HepG2 (cell line): ENCODE results near the gene GRID1. TPM values are rescaled to one million over a fixed set of nuclear protein-coding genes. Genes with fewer than 3 reads are reported as not detected.

Experiments used
- ATAC-seq: fragments of 200-7000 bp; cut with Tn5 transposase; 3 replicates; pipeline ENCODE4 v1.9.1; 2020; ENCODE audit warnings: mild to moderate bottlenecking, moderate library complexity
- BruUV-seq: library from RNA; stranded (reverse); fragments of 400-500 nt; replicated peaks from 2 replicates; lab custom pipeline; 2021; lab: Mats Ljungman, UMichigan
- CTCF ChIA-PET: fragments of 300-600 bp; formaldehyde crosslinking; extraction: SDS; loops from one replicate; lab custom pipeline; 2021; ENCODE audit warnings: low total read pairs, inconsistent platforms, low intra/inter-chr PET ratio; lab: Yijun Ruan, JAX
- POLR2A ChIA-PET: fragments of 350-600 bp; sonication (Branson Sonifier 250); formaldehyde crosslinking; loops from one replicate; lab custom pipeline; 2020; ENCODE audit warnings: antibody characterized with exemption, inconsistent platforms; lab: Yijun Ruan, JAX
- DNase-seq: peaks from one replicate; pipeline ENCODE4 v3.0.0-alpha.2; 2015; ENCODE audit warnings: low spot score
- FAIRE-seq: peaks from 3 replicates; lab custom pipeline; 2011; peaks lifted over from hg19 to GRCh38; lab: Jason Lieb, UNC
- H2AFZ ChIP-seq: one replicate; pipeline ENCODE4 v1.6.1; 2011; ENCODE audit warnings: low read length, inconsistent platforms
- H3K27ac ChIP-seq: fragments of 300-600 bp; 3 replicates; pipeline ENCODE4 v1.8.0; 2011; ENCODE audit warnings: mixed run types, mild to moderate bottlenecking, mixed read lengths, low read length, inconsistent platforms; ENCODE audit not compliant: insufficient read depth; ENCODE audit errors: extremely low read length
- H3K27me3 ChIP-seq, 2 experiments: fragments of 200-600 bp in 1 of 2; 2 replicates in 1 of 2; 3 replicates in 1 of 2; pipeline versions ENCODE4 v1.6.0 to v1.8.0; 2011; ENCODE audit warnings: low read length in 2 of 2, mild to moderate bottlenecking in 2 of 2, moderate library complexity in 2 of 2, inconsistent platforms in 1 of 2; ENCODE audit not compliant: insufficient read depth in 2 of 2, control insufficient read depth in 1 of 2
- H3K36me3 ChIP-seq, 2 experiments: fragments of 200-600 bp in 1 of 2; replicated peaks in 1 of 2; 2 replicates in 1 of 2; 3 replicates in 1 of 2; pipeline versions ENCODE4 v1.5.1 to v1.8.0; 2011; ENCODE audit warnings: low read length in 2 of 2, inconsistent platforms in 1 of 2; ENCODE audit not compliant: insufficient read depth in 2 of 2, control insufficient read depth in 1 of 2
- H3K4me1 ChIP-seq: 2 replicates; pipeline ENCODE4 v1.5.1; 2012; ENCODE audit warnings: low read length, inconsistent platforms; ENCODE audit not compliant: insufficient read depth
- H3K4me2 ChIP-seq: 2 replicates; pipeline ENCODE4 v1.6.0; 2011; ENCODE audit warnings: low read depth, low read length, inconsistent platforms
- H3K4me3 ChIP-seq, 3 experiments: fragments of 200-600 bp in 1 of 3; sonication (generic), shearing (Covaris generic) in 1 of 3; replicated peaks in 1 of 3; 2 replicates each; pipeline ENCODE4 v1.5.1; 2011 to 2016; ENCODE audit warnings: low read length in 3 of 3, inconsistent platforms in 2 of 3, low read depth in 2 of 3, mild to moderate bottlenecking in 2 of 3, control low read depth in 1 of 3, mixed read lengths in 1 of 3; ENCODE audit not compliant: insufficient read depth in 1 of 3
- H3K79me2 ChIP-seq: one replicate; pipeline ENCODE4 v1.6.1; 2011; ENCODE audit warnings: low read length, inconsistent platforms; ENCODE audit not compliant: insufficient read depth
- H3K9ac ChIP-seq: 2 replicates; pipeline ENCODE4 v1.6.0; 2011; ENCODE audit warnings: mild to moderate bottlenecking, low read depth, low read length, inconsistent platforms; ENCODE audit not compliant: insufficient read depth
- H3K9me3 ChIP-seq: 2 replicates; pipeline ENCODE4 v1.5.1; 2012; ENCODE audit warnings: mild to moderate bottlenecking, low read length
- H4K20me1 ChIP-seq: 2 replicates; pipeline ENCODE4 v1.6.0; 2011; ENCODE audit warnings: inconsistent platforms, mild to moderate bottlenecking, low read length, moderate library complexity; ENCODE audit not compliant: insufficient read depth
- RBM39 ChIP-seq: fragments of 200-400 bp; formaldehyde crosslinking; IDR thresholded peaks from one replicate; pipeline ENCODE4 v1.6.1; 2018; ENCODE audit warnings: antibody characterized with exemption, mild to moderate bottlenecking, low read depth, low read length; ENCODE audit not compliant: poor library complexity, severe bottlenecking
- RCOR2 ChIP-seq: IDR thresholded peaks from 2 replicates; pipeline ENCODE4 v1.6.1; 2016; ENCODE audit warnings: missing biosample characterization, missing genetic modification reagents
- SP4 ChIP-seq: sonication (generic); formaldehyde crosslinking; IDR thresholded peaks from 2 replicates; pipeline ENCODE4 v1.8.1; 2023; ENCODE audit warnings: mild to moderate bottlenecking, missing genetic modification reagents
- ZNF337 ChIP-seq: sonication (generic); formaldehyde crosslinking; IDR thresholded peaks from 2 replicates; pipeline ENCODE4 v1.5.1; 2020; ENCODE audit warnings: missing genetic modification reagents, low read depth, mild to moderate bottlenecking, borderline replicate concordance
- ZNF678 ChIP-seq: sonication (generic); formaldehyde crosslinking; IDR thresholded peaks from 2 replicates; pipeline ENCODE4 v1.4.0; 2020; ENCODE audit warnings: mild to moderate bottlenecking, missing genetic modification reagents
- ZNF773 ChIP-seq: sonication (generic); formaldehyde crosslinking; IDR thresholded peaks from 2 replicates; pipeline ENCODE4 v1.4.0; 2020; ENCODE audit warnings: missing genetic modification reagents, borderline replicate concordance
- whole genome bisulfite sequencing: methylation state at CpG from one replicate; pipeline ENCODE4 v1.1.6; 2017; ENCODE audit warnings: low lambda C conversion rate; 5-methylcytosine and 5-hydroxymethylcytosine counted together
- in situ Hi-C: cut with HindIII; loops from 2 replicates; pipeline ENCODE4 v1.10.0; 2017; ENCODE audit warnings: low pct_unique_long_range_greater_than_20kb; ENCODE audit not compliant: extremely low pct_ligation_motif_present
- intact Hi-C: fragments of 100-400 bp; cut with micrococcal nuclease; formaldehyde crosslinking; loops from one replicate; pipeline ENCODE4 v1.10.0; 2022; ENCODE audit not compliant: unreplicated experiment
- polyA plus RNA-seq, 8 experiments: library from polyadenylated mRNA; depleted of rRNA in 3 of 8; stranded (reverse) in 7 of 8; unstranded in 1 of 8; fragments of >200 nt; fragmentation: Illumina TruSeq in 4 of 8; extraction: Trizol in 4 of 8; gene quantifications; 2 replicates each; pipeline versions ENCODE4 v1.2.1 to v1.2.3, GENCODE V29; 2011 to 2016; ENCODE audit warnings: low read depth in 4 of 8, missing spikeins in 1 of 8, mixed read lengths in 1 of 8; ENCODE audit not compliant: insufficient read depth in 1 of 8
- total RNA-seq, 5 experiments: library from RNA; depleted of rRNA; stranded (reverse); fragments of >200 nt; fragmentation: Illumina TruSeq; extraction: Trizol; gene quantifications; 2 replicates each; pipeline ENCODE4 v1.2.3, GENCODE V29; 2016; ENCODE audit warnings: low read depth in 1 of 5
- TF ChIP-seq, protein P1 (sequence below): sonication (generic); formaldehyde crosslinking; IDR thresholded peaks from 2 replicates; pipeline ENCODE4 v1.8.1; 2022; ENCODE audit warnings: low read depth, mild to moderate bottlenecking, missing genetic modification reagents
- TF ChIP-seq, protein P2 (sequence below): sonication (generic); formaldehyde crosslinking; IDR thresholded peaks from 2 replicates; pipeline ENCODE4 v1.4.0; 2020; ENCODE audit warnings: missing genetic modification reagents

GRID1 gene
- total and polyA plus RNA-seq, 2 of the 13 experiments (the other 11 are each of a cell fraction or from before 2014, with no cell fraction given): 0.05 TPM; not detected in 1

DNA sequence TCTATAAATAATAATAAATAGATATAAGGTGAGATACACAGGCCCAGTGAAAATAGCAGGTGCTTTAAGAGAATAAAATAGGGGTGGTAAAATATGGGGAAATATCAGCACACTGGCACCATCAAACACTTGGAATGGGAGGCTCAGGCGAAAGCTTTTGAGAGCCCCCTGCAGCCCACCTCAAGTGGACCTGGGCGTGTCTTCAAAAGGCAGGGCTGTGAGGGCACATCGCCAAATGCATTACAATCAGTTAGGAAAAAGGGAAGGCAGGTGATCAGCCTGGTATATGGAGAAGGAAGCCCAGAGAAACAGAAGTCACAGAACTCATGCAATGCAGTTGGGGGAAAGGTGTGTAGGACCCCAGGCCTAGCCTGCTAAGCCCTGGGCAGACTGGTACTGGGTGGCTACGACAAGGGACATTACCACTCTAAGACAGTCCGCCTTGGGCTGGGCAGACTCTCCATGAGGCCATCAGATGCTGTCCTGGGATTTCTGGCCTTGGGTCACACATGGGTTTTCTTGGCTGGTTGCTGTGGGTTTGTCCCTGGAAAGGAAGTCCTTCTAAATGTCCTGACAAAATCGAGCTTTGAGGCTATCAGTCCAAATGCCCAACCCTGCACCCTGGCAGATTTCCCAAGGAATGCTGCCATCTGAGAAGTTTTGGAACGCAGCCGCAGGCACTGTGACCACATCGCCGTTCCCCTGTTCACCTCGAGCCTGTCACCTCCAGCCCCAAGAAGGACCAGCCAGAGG, 330.6 kb downstream of the GRID1 start:
- no peak for DNase-seq
- in situ Hi-C loops (no loop called here), intact Hi-C loops (no loop called here)
- no TSS peak for BruUV-seq
- no peak overlapping the region for H3K27ac ChIP-seq
- 1% methylated on average over 5 of the region's 11 CpGs for WGBS
- peaks cover 8% of the 10 kb centered on the region; the same call in 1 of the 2 replicates for H3K9me3 ChIP-seq
- no peaks in the 10 kb centered on the region for H4K20me1 ChIP-seq
- H3K4me1 ChIP-seq: no peaks in the 10 kb centered on the region
- no peak for TF ChIP-seq RCOR2 (CRISPR knock-in tag)
- TF ChIP-seq, protein P1, sequence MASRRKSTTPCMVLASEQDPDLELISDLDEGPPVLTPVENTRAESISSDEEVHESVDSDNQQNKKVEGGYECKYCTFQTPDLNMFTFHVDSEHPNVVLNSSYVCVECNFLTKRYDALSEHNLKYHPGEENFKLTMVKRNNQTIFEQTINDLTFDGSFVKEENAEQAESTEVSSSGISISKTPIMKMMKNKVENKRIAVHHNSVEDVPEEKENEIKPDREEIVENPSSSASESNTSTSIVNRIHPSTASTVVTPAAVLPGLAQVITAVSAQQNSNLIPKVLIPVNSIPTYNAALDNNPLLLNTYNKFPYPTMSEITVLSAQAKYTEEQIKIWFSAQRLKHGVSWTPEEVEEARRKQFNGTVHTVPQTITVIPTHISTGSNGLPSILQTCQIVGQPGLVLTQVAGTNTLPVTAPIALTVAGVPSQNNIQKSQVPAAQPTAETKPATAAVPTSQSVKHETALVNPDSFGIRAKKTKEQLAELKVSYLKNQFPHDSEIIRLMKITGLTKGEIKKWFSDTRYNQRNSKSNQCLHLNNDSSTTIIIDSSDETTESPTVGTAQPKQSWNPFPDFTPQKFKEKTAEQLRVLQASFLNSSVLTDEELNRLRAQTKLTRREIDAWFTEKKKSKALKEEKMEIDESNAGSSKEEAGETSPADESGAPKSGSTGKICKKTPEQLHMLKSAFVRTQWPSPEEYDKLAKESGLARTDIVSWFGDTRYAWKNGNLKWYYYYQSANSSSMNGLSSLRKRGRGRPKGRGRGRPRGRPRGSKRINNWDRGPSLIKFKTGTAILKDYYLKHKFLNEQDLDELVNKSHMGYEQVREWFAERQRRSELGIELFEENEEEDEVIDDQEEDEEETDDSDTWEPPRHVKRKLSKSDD (CRISPR knock-in tag): no peak
- TF ChIP-seq, protein P2, sequence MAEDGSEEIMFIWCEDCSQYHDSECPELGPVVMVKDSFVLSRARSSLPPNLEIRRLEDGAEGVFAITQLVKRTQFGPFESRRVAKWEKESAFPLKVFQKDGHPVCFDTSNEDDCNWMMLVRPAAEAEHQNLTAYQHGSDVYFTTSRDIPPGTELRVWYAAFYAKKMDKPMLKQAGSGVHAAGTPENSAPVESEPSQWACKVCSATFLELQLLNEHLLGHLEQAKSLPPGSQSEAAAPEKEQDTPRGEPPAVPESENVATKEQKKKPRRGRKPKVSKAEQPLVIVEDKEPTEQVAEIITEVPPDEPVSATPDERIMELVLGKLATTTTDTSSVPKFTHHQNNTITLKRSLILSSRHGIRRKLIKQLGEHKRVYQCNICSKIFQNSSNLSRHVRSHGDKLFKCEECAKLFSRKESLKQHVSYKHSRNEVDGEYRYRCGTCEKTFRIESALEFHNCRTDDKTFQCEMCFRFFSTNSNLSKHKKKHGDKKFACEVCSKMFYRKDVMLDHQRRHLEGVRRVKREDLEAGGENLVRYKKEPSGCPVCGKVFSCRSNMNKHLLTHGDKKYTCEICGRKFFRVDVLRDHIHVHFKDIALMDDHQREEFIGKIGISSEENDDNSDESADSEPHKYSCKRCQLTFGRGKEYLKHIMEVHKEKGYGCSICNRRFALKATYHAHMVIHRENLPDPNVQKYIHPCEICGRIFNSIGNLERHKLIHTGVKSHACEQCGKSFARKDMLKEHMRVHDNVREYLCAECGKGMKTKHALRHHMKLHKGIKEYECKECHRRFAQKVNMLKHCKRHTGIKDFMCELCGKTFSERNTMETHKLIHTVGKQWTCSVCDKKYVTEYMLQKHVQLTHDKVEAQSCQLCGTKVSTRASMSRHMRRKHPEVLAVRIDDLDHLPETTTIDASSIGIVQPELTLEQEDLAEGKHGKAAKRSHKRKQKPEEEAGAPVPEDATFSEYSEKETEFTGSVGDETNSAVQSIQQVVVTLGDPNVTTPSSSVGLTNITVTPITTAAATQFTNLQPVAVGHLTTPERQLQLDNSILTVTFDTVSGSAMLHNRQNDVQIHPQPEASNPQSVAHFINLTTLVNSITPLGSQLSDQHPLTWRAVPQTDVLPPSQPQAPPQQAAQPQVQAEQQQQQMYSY (CRISPR knock-in tag): no peak
- no peak for TF ChIP-seq RBM39
- no peak for TF ChIP-seq ZNF337 (CRISPR knock-in tag)
- TF ChIP-seq ZNF678: no peak
- no peak for TF ChIP-seq SP4 (CRISPR knock-in tag)
- TF ChIP-seq ZNF773 (CRISPR knock-in tag): no peak
- no peak overlapping the region for H3K4me2 ChIP-seq
- no peak for ATAC-seq
- H3K36me3 ChIP-seq: no peaks in the 10 kb centered on the region
- POLR2A ChIA-PET: no interaction called here
- H2AFZ ChIP-seq: no peak overlapping the region
- no peaks in the 10 kb centered on the region for H3K27me3 ChIP-seq
- no peak overlapping the region for H3K9ac ChIP-seq
- no peak for FAIRE-seq
- H3K79me2 ChIP-seq: no peaks in the 10 kb centered on the region
- CTCF ChIA-PET: no interaction called here
- H3K4me3 ChIP-seq: no peak overlapping the region
